ENCODE results near the gene VPREB3. TPM values are rescaled to one million over a fixed set of nuclear protein-coding genes. Genes with fewer than 3 reads are reported as not detected.

VPREB3 gene
- polyA plus RNA-seq, 3 donors: 0.88 to 1.0 (median 1.0) TPM

DNA sequence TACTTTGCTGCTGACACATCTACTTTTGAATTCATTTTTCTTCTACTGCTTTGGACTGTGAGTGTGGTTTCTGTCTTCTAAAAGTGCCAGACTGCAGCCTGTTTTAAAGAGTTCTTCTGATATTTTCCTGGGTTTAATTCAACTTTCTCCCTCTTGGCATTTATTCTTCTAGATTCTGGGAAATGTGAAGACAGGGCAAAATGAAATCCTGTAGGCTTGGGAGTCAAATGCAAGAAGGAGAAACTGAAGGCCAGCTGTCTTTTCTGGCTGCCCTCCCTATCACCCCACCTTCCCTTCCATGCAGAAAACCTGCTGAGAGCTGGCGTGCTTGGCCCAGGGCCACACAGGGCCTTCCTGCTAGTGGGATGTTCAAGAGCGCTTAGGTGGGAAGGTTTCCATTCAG, 10.9 kb downstream of the VPREB3 start:
- WGBS (ENCODE audit: insufficient coverage): no CpG with 5 or more reads among the region's 2 CpGs

DNA sequence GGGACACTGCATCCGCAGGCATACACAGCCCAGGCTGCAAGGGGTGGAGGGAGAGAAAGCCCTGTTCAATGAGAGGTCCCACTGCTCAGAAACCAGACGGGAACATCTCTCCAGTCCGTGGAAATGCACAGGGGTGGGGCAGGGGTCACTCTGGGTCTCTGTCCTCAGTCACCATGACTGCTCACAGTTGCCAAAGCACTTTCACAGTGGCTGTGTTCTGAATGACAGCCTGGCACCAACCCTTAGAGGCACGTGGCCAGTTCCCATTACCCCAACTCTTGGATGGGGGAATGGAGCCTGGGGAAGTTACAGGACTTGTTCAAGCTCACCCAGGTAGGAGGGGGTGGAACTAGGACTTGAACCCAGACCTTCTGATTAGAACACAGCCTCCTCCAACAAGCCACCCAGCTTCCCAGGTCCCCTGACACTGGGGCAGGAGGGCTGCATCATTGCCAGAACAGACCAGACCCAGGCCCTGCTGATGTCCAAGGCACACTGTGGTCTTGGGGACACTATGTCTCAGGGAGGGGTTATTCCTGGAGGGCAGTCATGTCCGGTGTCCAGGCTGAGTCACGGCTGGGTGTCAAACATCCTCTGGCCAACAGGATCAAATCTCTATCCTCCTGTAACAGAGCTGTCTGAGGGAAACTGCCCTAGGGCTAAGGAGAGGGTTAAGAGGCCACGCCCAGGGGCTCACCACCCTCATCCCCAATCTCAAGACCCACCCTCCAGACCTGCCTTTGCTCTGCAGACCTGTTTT, 11.5 kb downstream of the VPREB3 start:
- TF ChIP-seq, protein P1, sequence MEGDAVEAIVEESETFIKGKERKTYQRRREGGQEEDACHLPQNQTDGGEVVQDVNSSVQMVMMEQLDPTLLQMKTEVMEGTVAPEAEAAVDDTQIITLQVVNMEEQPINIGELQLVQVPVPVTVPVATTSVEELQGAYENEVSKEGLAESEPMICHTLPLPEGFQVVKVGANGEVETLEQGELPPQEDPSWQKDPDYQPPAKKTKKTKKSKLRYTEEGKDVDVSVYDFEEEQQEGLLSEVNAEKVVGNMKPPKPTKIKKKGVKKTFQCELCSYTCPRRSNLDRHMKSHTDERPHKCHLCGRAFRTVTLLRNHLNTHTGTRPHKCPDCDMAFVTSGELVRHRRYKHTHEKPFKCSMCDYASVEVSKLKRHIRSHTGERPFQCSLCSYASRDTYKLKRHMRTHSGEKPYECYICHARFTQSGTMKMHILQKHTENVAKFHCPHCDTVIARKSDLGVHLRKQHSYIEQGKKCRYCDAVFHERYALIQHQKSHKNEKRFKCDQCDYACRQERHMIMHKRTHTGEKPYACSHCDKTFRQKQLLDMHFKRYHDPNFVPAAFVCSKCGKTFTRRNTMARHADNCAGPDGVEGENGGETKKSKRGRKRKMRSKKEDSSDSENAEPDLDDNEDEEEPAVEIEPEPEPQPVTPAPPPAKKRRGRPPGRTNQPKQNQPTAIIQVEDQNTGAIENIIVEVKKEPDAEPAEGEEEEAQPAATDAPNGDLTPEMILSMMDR (IDR thresholded peaks at IDR 0.05): no peak

More for the DNA sequence above, 10.9 kb downstream of the VPREB3 start:
- H4K20me1 ChIP-seq (ENCODE audit: insufficient read depth, low read length): no peaks in the 10 kb centered on the region
- H3K4me1 Mint-ChIP-seq: peaks cover 9% of the 10 kb centered on the region
- no peak overlapping the region for H3K27ac ChIP-seq (ENCODE audit: low read depth in 1 of 2, low read length in 2 of 2)
- no peaks in the 10 kb centered on the region for H3K79me2 ChIP-seq (ENCODE audit: insufficient read depth, low read length)
- H3K9me3 Mint-ChIP-seq: peaks cover 0 to 1% (median 0%) of the 10 kb centered on the region in 7 donors
- no peak overlapping the region for H3K9ac ChIP-seq (ENCODE audit: insufficient read depth, low read length, poor library complexity, severe bottlenecking)
- no peak overlapping the region for H3K4me3 Mint-ChIP-seq
- peaks cover 22 to 31% of the 10 kb centered on the region in 2 donors for H3K36me3 ChIP-seq (replicated peaks in 1 of 2; ENCODE audit: control insufficient read depth in 1 of 2, insufficient read depth in 2 of 2, low read length in 2 of 2)
- no peaks in the 10 kb centered on the region for H3K9me3 ChIP-seq (replicated peaks in 1 of 2; ENCODE audit: control insufficient read depth in 1 of 2, insufficient read depth in 1 of 2, low read length in 2 of 2)
- no peak overlapping the region for H2AFZ ChIP-seq (ENCODE audit: insufficient read depth, low read depth, low read length, poor library complexity, severe bottlenecking)
- H3K27me3 ChIP-seq (ENCODE audit: control insufficient read depth in 2 of 2, insufficient read depth in 2 of 2, low read length in 2 of 2): no peaks in the 10 kb centered on the region
- peaks cover 27 to 28% of the 10 kb centered on the region in 2 donors for H3K36me3 Mint-ChIP-seq
- intact Hi-C loops (cut with micrococcal nuclease): no loop called here
- H3K4me3 ChIP-seq (replicated peaks in 1 of 3; ENCODE audit: low read depth in 2 of 3, low read length in 3 of 3): no peak overlapping the region
- H3K27ac Mint-ChIP-seq: no peak overlapping the region
- DNase-seq: no peak
- no peaks in the 10 kb centered on the region for H3K4me1 ChIP-seq (ENCODE audit: control insufficient read depth in 1 of 2, insufficient read depth in 2 of 2, low read length in 2 of 2)
- H3K4me2 ChIP-seq (replicated peaks; ENCODE audit: extremely low read depth, low read length, poor library complexity, severe bottlenecking): no peak overlapping the region
- peaks cover 0 to 2% (median 0%) of the 10 kb centered on the region in 3 donors for H3K27me3 Mint-ChIP-seq (ENCODE audit: low read depth in 3 of 3)
- TF ChIP-seq, protein P1 (IDR thresholded peaks at IDR 0.05): no peak

More for the DNA sequence above, 11.5 kb downstream of the VPREB3 start:
- Mint-ChIP-seq H3K4me1 (peaks cover 9% of the 10 kb centered on the region), H3K4me3 (no peak overlapping the region), H3K27ac (no peak overlapping the region), H3K27me3 (ENCODE audit: low read depth in 3 of 3) (peaks cover 0 to 2% (median 0%) of the 10 kb centered on the region in 3 donors), H3K36me3 (peaks cover 27 to 28% of the 10 kb centered on the region in 2 donors), H3K9me3 (peaks cover 0 to 1% (median 0%) of the 10 kb centered on the region in 7 donors)
- Histone ChIP-seq H3K4me3 (replicated peaks in 1 of 3; ENCODE audit: low read depth in 2 of 3, low read length in 3 of 3) (no peak overlapping the region), H4K20me1 (ENCODE audit: insufficient read depth, low read length) (no peaks in the 10 kb centered on the region), H3K9me3 (replicated peaks in 1 of 2; ENCODE audit: control insufficient read depth in 1 of 2, insufficient read depth in 1 of 2, low read length in 2 of 2) (no peaks in the 10 kb centered on the region), H3K27ac (ENCODE audit: low read depth in 1 of 2, low read length in 2 of 2) (no peak overlapping the region), H3K27me3 (ENCODE audit: control insufficient read depth in 2 of 2, insufficient read depth in 2 of 2, low read length in 2 of 2) (no peaks in the 10 kb centered on the region), H3K36me3 (replicated peaks in 1 of 2; ENCODE audit: control insufficient read depth in 1 of 2, insufficient read depth in 2 of 2, low read length in 2 of 2) (peaks cover 22 to 31% of the 10 kb centered on the region in 2 donors), H3K9ac (ENCODE audit: insufficient read depth, low read length, poor library complexity, severe bottlenecking) (no peak overlapping the region), H3K4me1 (ENCODE audit: control insufficient read depth in 1 of 2, insufficient read depth in 2 of 2, low read length in 2 of 2) (no peaks in the 10 kb centered on the region), H3K4me2 (replicated peaks; ENCODE audit: extremely low read depth, low read length, poor library complexity, severe bottlenecking) (no peak overlapping the region), H2AFZ (ENCODE audit: insufficient read depth, low read depth, low read length, poor library complexity, severe bottlenecking) (no peak overlapping the region), H3K79me2 (ENCODE audit: insufficient read depth, low read length) (no peaks in the 10 kb centered on the region)
- intact Hi-C loops (cut with micrococcal nuclease): no loop called here
- WGBS (ENCODE audit: insufficient coverage): 95% methylated on average over 3 of the region's 7 CpGs
- no peak for DNase-seq

Data from CD14-positive monocyte (primary cell).